HepG2 (cell line): ENCODE measurements around the gene MAFB.

ENCODE experiments used
- HOXA9 ChIP-seq: sonication (generic); formaldehyde crosslinking; IDR thresholded peaks from 2 replicates; pipeline ENCODE4 v1.8.1; 2022; ENCODE audit warnings: missing genetic modification reagents, mild to moderate bottlenecking, moderate library complexity, borderline replicate concordance
- MLX ChIP-seq: IDR thresholded peaks from 2 replicates; pipeline ENCODE4 v1.6.1; 2016
- NR3C1 ChIP-seq: sonication (generic); formaldehyde crosslinking; IDR thresholded peaks from 2 replicates; pipeline ENCODE4 v1.4.0; 2020; ENCODE audit warnings: missing genetic modification reagents
- POLR2AphosphoS5 ChIP-seq: IDR thresholded peaks from 2 replicates; pipeline ENCODE4 v1.6.1; 2012; ENCODE audit warnings: low read depth, low read length
- RFX5 ChIP-seq: IDR thresholded peaks from 2 replicates; pipeline ENCODE4 v1.6.1; 2011; ENCODE audit warnings: low read depth, low read length, improper control_type of control experiment
- THYN1 ChIP-seq: sonication (generic); formaldehyde crosslinking; IDR thresholded peaks from 2 replicates; pipeline ENCODE4 v1.8.1; 2023; ENCODE audit warnings: low read depth, mild to moderate bottlenecking, moderate library complexity, missing genetic modification reagents, borderline replicate concordance
- XBP1 ChIP-seq: sonication (generic); formaldehyde crosslinking; IDR thresholded peaks from 2 replicates; pipeline ENCODE4 v1.5.0; 2020; ENCODE audit warnings: missing genetic modification reagents
- ZBTB21 ChIP-seq: sonication (generic); formaldehyde crosslinking; IDR thresholded peaks from 2 replicates; pipeline ENCODE4 v1.4.0; 2020; ENCODE audit warnings: missing genetic modification reagents

- TF ChIP-seq MLX (CRISPR knock-in tag) = no peak
- TF ChIP-seq RFX5 = no peak
- TF ChIP-seq POLR2AphosphoS5 = no peak
- TF ChIP-seq HOXA9 = no peak
- TF ChIP-seq NR3C1 (CRISPR knock-in tag) = no peak
- no peak for TF ChIP-seq THYN1 (CRISPR knock-in tag)
- TF ChIP-seq XBP1 (CRISPR knock-in tag) = no peak
- TF ChIP-seq ZBTB21 (CRISPR knock-in tag) = no peak
These were observed 25.9 kb upstream of the MAFB start for GRCh38 chr20:40714916-40715315.
